A549 (cell line): Measurements from ENCODE around the gene VAMP1. TPM values are rescaled to one million over a fixed set of nuclear protein-coding genes. Genes with fewer than 3 reads are reported as not detected.

Experiments used
- ATAC-seq, 2 experiments: fragments of 200-7000 bp in 1 of 2; fragments of >200 bp in 1 of 2; cut with Nextera tagmentation in 1 of 2; cut with Tn5 transposase in 1 of 2; 3 replicates each; pipeline versions ENCODE4 v1.8.0 to v1.9.1; 2018 to 2020; ENCODE audit warnings: mild to moderate bottlenecking in 1 of 2, moderate library complexity in 1 of 2
- CTCF ChIA-PET: fragments of 300-600 bp; sonication (Branson Sonifier 250); formaldehyde crosslinking; extraction: SDS; loops from one replicate; lab custom pipeline; 2021; ENCODE audit warnings: antibody characterized with exemption, inconsistent platforms; lab: Yijun Ruan, JAX
- POLR2A ChIA-PET: fragments of 350-600 bp; formaldehyde crosslinking; extraction: SDS; loops from one replicate; lab custom pipeline; 2021; ENCODE audit warnings: antibody characterized with exemption, inconsistent platforms; lab: Yijun Ruan, JAX
- DNase-seq, 2 experiments: peaks; one replicate each; pipeline versions ENCODE4 v3.0.0 to v3.0.0-alpha.2; 2011 to 2016; ENCODE audit warnings: low read depth in 1 of 2, low spot score in 1 of 2
- FAIRE-seq: peaks from 2 replicates; lab custom pipeline; 2011; peaks lifted over from hg19 to GRCh38; lab: Jason Lieb, UNC
- H3K27ac ChIP-seq, 2 experiments: fragments of >200 bp; sonication (Bioruptor Twin); formaldehyde crosslinking; 3 replicates each; pipeline ENCODE4 v1.5.1; 2016 to 2017
- H3K4me1 ChIP-seq: fragments of >200 bp; sonication (Bioruptor Twin); formaldehyde crosslinking; 3 replicates; pipeline ENCODE4 v1.6.1; 2016
- H3K4me2 ChIP-seq: fragments of >200 bp; sonication (Bioruptor Twin); formaldehyde crosslinking; 3 replicates; pipeline ENCODE4 v1.6.1; 2016
- H3K4me3 ChIP-seq: fragments of >200 bp; sonication (Bioruptor Twin); formaldehyde crosslinking; 3 replicates; pipeline ENCODE4 v1.5.1; 2016
- H3K9me3 ChIP-seq: fragments of >200 bp; sonication (Bioruptor Twin); formaldehyde crosslinking; 3 replicates; pipeline ENCODE4 v1.6.1; 2016
- CBX2 ChIP-seq: fragments of 200-600 bp; sonication (generic); IDR thresholded peaks from 2 replicates; pipeline ENCODE4 v1.6.1; 2016; ENCODE audit warnings: low read depth, mild to moderate bottlenecking, borderline replicate concordance
- CBX8 ChIP-seq: fragments of 200-600 bp; sonication (generic); IDR thresholded peaks from 2 replicates; pipeline ENCODE4 v1.6.1; 2016
- CHD2 ChIP-seq: fragments of 150-350 bp; IDR thresholded peaks from 2 replicates; pipeline ENCODE4 v1.6.1; 2014; ENCODE audit warnings: low read length; ENCODE audit not compliant: partially characterized antibody
- CHD4 ChIP-seq: fragments of 200-600 bp; sonication (generic); IDR thresholded peaks from 2 replicates; pipeline ENCODE4 v1.6.1; 2016; ENCODE audit warnings: antibody characterized with exemption, mild to moderate bottlenecking, borderline replicate concordance
- FOSB ChIP-seq: fragments of 250-450 bp; sonication (Bioruptor Pico); IDR thresholded peaks from 2 replicates; pipeline ENCODE4 v1.5.0; 2020; ENCODE audit warnings: mild to moderate bottlenecking, moderate library complexity
- HDAC2 ChIP-seq: fragments of 200-600 bp; sonication (generic); IDR thresholded peaks from 2 replicates; pipeline ENCODE4 v1.6.1; 2016
- HEYL ChIP-seq: fragments of 250-450 bp; sonication (Bioruptor Pico); IDR thresholded peaks from 2 replicates; pipeline ENCODE4 v1.8.0; 2021; ENCODE audit warnings: mild to moderate bottlenecking, moderate library complexity
- HOXA7 ChIP-seq: fragments of 250-450 bp; sonication (Bioruptor Pico); IDR thresholded peaks from 2 replicates; pipeline ENCODE4 v1.5.0; 2020; ENCODE audit warnings: mild to moderate bottlenecking, moderate library complexity
- HOXB13 ChIP-seq: fragments of 250-450 bp; sonication (Bioruptor Pico); IDR thresholded peaks from 2 replicates; pipeline ENCODE4 v1.5.0; 2020; ENCODE audit warnings: low read depth, mild to moderate bottlenecking, moderate library complexity
- JUNB ChIP-seq: fragments of >200 bp; sonication (Bioruptor Twin); formaldehyde crosslinking; IDR thresholded peaks from 2 replicates; pipeline ENCODE4 v1.6.1; 2016
- KDM5A ChIP-seq: fragments of 200-600 bp; sonication (generic); IDR thresholded peaks from 2 replicates; pipeline ENCODE4 v1.6.1; 2016; ENCODE audit warnings: antibody characterized with exemption, mild to moderate bottlenecking
- MAZ ChIP-seq: fragments of 150-350 bp; IDR thresholded peaks from 2 replicates; pipeline ENCODE4 v1.6.1; 2014; ENCODE audit warnings: antibody characterized with exemption, low read depth, low read length, borderline replicate concordance
- MYC ChIP-seq: IDR thresholded peaks from 2 replicates; pipeline ENCODE4 v1.6.1; 2012; ENCODE audit warnings: mild to moderate bottlenecking, inconsistent platforms, low read length, improper control_type of control experiment, borderline replicate concordance
- NFE2L2 ChIP-seq: fragments of 150-350 bp; conservative IDR thresholded peaks from 2 replicates; pipeline ENCODE4 v1.6.1; 2014; ENCODE audit warnings: low read length
- NR3C1 ChIP-seq: fragments of >200 bp; sonication (Bioruptor Twin); formaldehyde crosslinking; IDR thresholded peaks from 3 replicates; pipeline ENCODE4 v1.6.1; 2017
- POLR2A ChIP-seq: IDR thresholded peaks from 2 replicates; pipeline ENCODE4 v1.6.1; 2012; ENCODE audit warnings: mild to moderate bottlenecking, low read length
- RFX5 ChIP-seq: fragments of 450-650 bp; IDR thresholded peaks from 2 replicates; pipeline ENCODE4 v1.7.1; 2014; ENCODE audit warnings: antibody characterized with exemption, mild to moderate bottlenecking, moderate library complexity
- SMC3 ChIP-seq: fragments of >200 bp; sonication (Bioruptor Twin); formaldehyde crosslinking; IDR thresholded peaks from 3 replicates; pipeline ENCODE4 v1.6.1; 2018; ENCODE audit warnings: inconsistent platforms
- TP53 ChIP-seq: fragments of 250-450 bp; sonication (Bioruptor Pico); IDR thresholded peaks from 2 replicates; pipeline ENCODE4 v1.5.0; 2021; ENCODE audit warnings: mild to moderate bottlenecking, moderate library complexity
- ZC3H11A ChIP-seq: fragments of 450-650 bp; IDR thresholded peaks from 2 replicates; pipeline ENCODE4 v1.6.1; 2014; ENCODE audit warnings: antibody characterized with exemption, mild to moderate bottlenecking
- ZSCAN20 ChIP-seq: fragments of 250-450 bp; sonication (Bioruptor Pico); IDR thresholded peaks from 2 replicates; pipeline ENCODE4 v1.8.0; 2022; ENCODE audit warnings: mild to moderate bottlenecking, moderate library complexity
- WGBS: methylation state at CpG from one replicate; pipeline ENCODE4 v1.1.6; 2017; ENCODE audit errors: missing lambda C conversion rate; 5-methylcytosine and 5-hydroxymethylcytosine counted together
- polyA plus RNA-seq, 4 experiments: library from polyadenylated mRNA; depleted of rRNA in 3 of 4; stranded (reverse); fragments of >200 nt; fragmentation: RNase III in 1 of 4; extraction: RNeasy Plus Mini Kit Qiagen cat#74134 plus additional on column Dnase treatment in 1 of 4; gene quantifications; 2 replicates in 3 of 4; 3 replicates in 1 of 4; pipeline ENCODE4 v1.2.3, GENCODE V29; 2011 to 2017
- TF ChIP-seq, protein P1 (sequence below): fragments of 150-350 bp; IDR thresholded peaks from 2 replicates; pipeline ENCODE4 v1.6.1; 2014; ENCODE audit warnings: low read depth, mild to moderate bottlenecking, low read length
- TF ChIP-seq, protein P2 (sequence below): fragments of 200-600 bp; sonication (generic); IDR thresholded peaks from 2 replicates; pipeline ENCODE4 v1.6.1; 2016; ENCODE audit warnings: antibody characterized with exemption, mild to moderate bottlenecking, moderate library complexity
- TF ChIP-seq, protein P3 (sequence below): IDR thresholded peaks from 2 replicates; pipeline ENCODE4 v1.6.1; 2012; ENCODE audit warnings: low read depth, borderline replicate concordance
- TF ChIP-seq, protein P4 (sequence below): IDR thresholded peaks from 2 replicates; pipeline ENCODE4 v1.6.1; 2012

The VAMP1 gene
- polyA plus RNA-seq, 2 of the 4 experiments (the other 2 are of a cell fraction), result 17.6 to 22.7 TPM

DNA sequence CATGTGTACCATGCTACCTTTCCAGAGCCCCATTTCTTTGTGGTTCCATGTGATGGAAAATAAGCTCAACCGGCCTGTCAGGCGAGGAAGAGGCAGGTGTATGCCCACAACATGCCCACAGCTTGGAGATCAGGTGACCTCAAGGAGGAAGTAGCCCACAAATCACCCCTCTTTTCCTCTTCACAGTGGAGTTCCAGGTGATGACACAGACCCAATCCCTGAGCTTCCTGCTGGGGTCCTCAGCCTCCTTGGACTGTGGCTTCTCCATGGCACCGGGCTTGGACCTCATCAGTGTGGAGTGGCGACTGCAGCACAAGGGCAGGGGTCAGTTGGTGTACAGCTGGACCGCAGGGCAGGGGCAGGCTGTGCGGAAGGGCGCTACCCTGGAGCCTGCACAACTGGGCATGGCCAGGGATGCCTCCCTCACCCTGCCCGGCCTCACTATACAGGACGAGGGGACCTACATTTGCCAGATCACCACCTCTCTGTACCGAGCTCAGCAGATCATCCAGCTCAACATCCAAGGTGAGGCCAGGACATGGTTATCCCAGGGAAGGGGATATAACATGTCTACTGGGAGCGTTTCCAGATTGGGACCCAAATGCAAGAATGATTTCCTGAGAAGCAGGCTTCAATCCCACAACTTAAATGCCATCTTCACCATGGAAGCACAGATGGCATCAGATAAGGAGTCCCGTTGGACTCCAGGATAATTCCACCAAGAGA lies 13.1 kb downstream of the VAMP1 start:
- WGBS, result 96% methylated on average over 9 of the region's 12 CpGs
- CTCF ChIA-PET, result interaction anchor here (0.5 to 9.3 kb wide), 10 partner anchors 8 to 152 kb away, joined by 3 to 92 read pairs (median 3); partner anchors contain the start of gene VAMP1
- no peak overlapping the region for H3K4me2 ChIP-seq
- H3K4me1 ChIP-seq, result peaks cover 6% of the 10 kb centered on the region
- POLR2A ChIA-PET, result interaction anchor here (1.6 kb wide), 1 partner anchor 13 kb away, joined by 7 read pairs; the partner anchor contains the start of gene VAMP1
- no peak overlapping the region for H3K4me3 ChIP-seq
- no peaks in the 10 kb centered on the region for H3K9me3 ChIP-seq
- DNase-seq, result no peak
- peak in 1 of 2 experiments; percentile 16; a peak in 2 of 6 replicates for ATAC-seq
- no peak for FAIRE-seq
- no peak overlapping the region for H3K27ac ChIP-seq
- TF ChIP-seq ZSCAN20 (CRISPR knock-in tag), result no peak
- TF ChIP-seq, protein P1, sequence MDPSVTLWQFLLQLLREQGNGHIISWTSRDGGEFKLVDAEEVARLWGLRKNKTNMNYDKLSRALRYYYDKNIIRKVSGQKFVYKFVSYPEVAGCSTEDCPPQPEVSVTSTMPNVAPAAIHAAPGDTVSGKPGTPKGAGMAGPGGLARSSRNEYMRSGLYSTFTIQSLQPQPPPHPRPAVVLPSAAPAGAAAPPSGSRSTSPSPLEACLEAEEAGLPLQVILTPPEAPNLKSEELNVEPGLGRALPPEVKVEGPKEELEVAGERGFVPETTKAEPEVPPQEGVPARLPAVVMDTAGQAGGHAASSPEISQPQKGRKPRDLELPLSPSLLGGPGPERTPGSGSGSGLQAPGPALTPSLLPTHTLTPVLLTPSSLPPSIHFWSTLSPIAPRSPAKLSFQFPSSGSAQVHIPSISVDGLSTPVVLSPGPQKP, result no peak
- no peak for TF ChIP-seq HEYL
- TF ChIP-seq HOXB13 (CRISPR knock-in tag), result no peak
- no peak for TF ChIP-seq HDAC2
- TF ChIP-seq JUNB, result no peak
- TF ChIP-seq NR3C1, result no peak
- TF ChIP-seq, protein P2, sequence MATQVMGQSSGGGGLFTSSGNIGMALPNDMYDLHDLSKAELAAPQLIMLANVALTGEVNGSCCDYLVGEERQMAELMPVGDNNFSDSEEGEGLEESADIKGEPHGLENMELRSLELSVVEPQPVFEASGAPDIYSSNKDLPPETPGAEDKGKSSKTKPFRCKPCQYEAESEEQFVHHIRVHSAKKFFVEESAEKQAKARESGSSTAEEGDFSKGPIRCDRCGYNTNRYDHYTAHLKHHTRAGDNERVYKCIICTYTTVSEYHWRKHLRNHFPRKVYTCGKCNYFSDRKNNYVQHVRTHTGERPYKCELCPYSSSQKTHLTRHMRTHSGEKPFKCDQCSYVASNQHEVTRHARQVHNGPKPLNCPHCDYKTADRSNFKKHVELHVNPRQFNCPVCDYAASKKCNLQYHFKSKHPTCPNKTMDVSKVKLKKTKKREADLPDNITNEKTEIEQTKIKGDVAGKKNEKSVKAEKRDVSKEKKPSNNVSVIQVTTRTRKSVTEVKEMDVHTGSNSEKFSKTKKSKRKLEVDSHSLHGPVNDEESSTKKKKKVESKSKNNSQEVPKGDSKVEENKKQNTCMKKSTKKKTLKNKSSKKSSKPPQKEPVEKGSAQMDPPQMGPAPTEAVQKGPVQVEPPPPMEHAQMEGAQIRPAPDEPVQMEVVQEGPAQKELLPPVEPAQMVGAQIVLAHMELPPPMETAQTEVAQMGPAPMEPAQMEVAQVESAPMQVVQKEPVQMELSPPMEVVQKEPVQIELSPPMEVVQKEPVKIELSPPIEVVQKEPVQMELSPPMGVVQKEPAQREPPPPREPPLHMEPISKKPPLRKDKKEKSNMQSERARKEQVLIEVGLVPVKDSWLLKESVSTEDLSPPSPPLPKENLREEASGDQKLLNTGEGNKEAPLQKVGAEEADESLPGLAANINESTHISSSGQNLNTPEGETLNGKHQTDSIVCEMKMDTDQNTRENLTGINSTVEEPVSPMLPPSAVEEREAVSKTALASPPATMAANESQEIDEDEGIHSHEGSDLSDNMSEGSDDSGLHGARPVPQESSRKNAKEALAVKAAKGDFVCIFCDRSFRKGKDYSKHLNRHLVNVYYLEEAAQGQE, result no peak
- no peak for TF ChIP-seq HOXA7
- no peak for TF ChIP-seq CHD4
- no peak for TF ChIP-seq MYC
- TF ChIP-seq NFE2L2, result no peak
- TF ChIP-seq, protein P3, sequence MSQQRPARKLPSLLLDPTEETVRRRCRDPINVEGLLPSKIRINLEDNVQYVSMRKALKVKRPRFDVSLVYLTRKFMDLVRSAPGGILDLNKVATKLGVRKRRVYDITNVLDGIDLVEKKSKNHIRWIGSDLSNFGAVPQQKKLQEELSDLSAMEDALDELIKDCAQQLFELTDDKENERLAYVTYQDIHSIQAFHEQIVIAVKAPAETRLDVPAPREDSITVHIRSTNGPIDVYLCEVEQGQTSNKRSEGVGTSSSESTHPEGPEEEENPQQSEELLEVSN, result no peak
- TF ChIP-seq MAZ, result no peak
- no peak for TF ChIP-seq KDM5A
- TF ChIP-seq, protein P4, sequence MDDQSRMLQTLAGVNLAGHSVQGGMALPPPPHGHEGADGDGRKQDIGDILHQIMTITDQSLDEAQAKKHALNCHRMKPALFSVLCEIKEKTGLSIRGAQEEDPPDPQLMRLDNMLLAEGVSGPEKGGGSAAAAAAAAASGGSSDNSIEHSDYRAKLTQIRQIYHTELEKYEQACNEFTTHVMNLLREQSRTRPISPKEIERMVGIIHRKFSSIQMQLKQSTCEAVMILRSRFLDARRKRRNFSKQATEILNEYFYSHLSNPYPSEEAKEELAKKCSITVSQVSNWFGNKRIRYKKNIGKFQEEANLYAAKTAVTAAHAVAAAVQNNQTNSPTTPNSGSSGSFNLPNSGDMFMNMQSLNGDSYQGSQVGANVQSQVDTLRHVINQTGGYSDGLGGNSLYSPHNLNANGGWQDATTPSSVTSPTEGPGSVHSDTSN, result no peak

DNA sequence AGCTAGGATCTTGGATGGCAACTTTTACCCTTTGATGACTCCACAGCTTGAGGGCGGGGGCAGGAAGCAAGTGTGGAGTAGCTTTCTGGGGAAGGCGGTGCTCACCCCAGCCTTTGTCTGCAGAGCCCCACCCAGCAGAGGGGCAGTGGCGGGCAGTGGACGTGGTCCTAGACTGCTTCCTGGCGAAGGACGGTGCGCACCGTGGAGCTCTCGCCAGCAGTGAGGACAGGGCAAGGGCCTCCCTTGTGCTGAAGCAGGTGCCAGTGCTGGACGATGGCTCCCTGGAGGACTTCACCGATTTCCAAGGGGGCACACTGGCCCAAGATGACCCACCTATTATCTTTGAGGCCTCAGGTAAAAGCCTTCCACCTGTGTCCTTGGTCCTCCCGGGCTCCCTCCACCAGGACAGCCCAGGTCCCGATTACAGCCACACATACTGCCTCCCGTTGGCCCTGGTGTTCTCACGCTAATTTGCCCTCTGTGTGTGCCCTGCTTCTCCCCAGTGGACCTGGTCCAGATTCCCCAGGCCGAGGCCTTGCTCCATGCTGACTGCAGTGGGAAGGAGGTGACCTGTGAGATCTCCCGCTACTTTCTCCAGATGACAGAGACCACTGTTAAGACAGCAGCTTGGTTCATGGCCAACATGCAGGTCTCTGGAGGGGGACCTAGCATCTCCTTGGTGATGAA lies 17.4 kb downstream of the VAMP1 start:
- peak overlapping the region in 1 of 2 experiments; percentile 97; a peak in 4 of 6 replicates for H3K27ac ChIP-seq
- H3K4me3 ChIP-seq, result no peak overlapping the region; the same call in 2 of the 3 replicates
- CTCF ChIA-PET, result interaction anchor here (0.8 to 5.1 kb wide), 4 partner anchors 9 to 127 kb away, joined by 3 to 52 read pairs (median 7); partner anchors contain the start of gene CD27
- peak in 1 of 2 experiments; percentile 5; a peak in 2 of 6 replicates for ATAC-seq
- WGBS, result 89% methylated on average over 17 of the region's 17 CpGs
- DNase-seq, result no peak
- no peaks in the 10 kb centered on the region for H3K9me3 ChIP-seq
- no peak for TF ChIP-seq FOSB (CRISPR knock-in tag)
- TF ChIP-seq, protein P3, result no peak
- TF ChIP-seq POLR2A, result no peak
- TF ChIP-seq, protein P4, result no peak
- no peak for TF ChIP-seq RFX5
- no peak for TF ChIP-seq KDM5A
- TF ChIP-seq TP53 (CRISPR knock-in tag), result no peak
- TF ChIP-seq, protein P1, result no peak
- no peak for TF ChIP-seq HDAC2
- no peak for TF ChIP-seq ZC3H11A
- TF ChIP-seq JUNB, result no peak
- no peak for TF ChIP-seq CBX8
- no peak for TF ChIP-seq CBX2
- no peak for TF ChIP-seq ZSCAN20 (CRISPR knock-in tag)
- no peak for TF ChIP-seq CHD2
- TF ChIP-seq SMC3, result no peak
- TF ChIP-seq MAZ, result no peak
- no peak for FAIRE-seq
- POLR2A ChIA-PET, result interaction anchor here (2.8 kb wide), 1 partner anchor 17 kb away, joined by 14 read pairs; the partner anchor contains the start of gene VAMP1
- peaks cover 21% of the 10 kb centered on the region for H3K4me1 ChIP-seq
- H3K4me2 ChIP-seq, result peak overlapping the region; percentile 96
